ENCODE data around the gene PDE4D.

The PDE4D gene

DNA sequence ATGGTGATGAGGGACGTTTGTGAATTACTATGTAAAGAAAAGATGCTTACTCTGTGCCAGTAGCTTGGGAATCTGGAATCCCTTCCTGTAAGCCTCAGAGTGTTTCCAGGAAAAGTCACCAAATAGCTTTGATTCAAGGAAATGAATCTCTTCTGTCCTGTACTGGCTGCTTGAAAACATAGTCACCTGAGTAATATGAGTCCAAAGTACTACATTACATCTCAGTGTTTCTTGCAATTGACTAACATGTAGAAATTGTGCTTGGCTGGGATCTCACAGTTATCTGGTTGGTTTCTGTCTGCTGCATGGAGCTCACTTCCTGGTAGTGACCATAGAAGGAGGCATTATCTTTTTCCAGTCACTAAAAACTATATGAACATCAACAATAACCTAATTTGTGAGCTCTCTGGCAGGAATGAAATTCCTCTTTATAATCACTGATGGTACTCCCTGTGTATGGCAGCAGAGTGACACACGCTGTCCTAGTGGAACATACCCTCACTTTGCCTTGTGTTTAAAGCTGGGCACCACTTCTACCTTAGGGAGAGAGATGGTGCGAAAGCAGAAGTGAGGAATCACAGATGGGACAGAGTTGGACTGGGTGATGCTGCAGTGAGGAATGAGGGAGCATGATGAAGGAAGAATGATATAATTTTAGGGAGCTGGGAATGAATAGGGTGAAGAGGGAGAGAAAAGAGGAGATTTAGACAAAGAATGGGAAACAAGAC, 742.2 kb downstream of the PDE4D start:
- TF ChIP-seq, protein P1, sequence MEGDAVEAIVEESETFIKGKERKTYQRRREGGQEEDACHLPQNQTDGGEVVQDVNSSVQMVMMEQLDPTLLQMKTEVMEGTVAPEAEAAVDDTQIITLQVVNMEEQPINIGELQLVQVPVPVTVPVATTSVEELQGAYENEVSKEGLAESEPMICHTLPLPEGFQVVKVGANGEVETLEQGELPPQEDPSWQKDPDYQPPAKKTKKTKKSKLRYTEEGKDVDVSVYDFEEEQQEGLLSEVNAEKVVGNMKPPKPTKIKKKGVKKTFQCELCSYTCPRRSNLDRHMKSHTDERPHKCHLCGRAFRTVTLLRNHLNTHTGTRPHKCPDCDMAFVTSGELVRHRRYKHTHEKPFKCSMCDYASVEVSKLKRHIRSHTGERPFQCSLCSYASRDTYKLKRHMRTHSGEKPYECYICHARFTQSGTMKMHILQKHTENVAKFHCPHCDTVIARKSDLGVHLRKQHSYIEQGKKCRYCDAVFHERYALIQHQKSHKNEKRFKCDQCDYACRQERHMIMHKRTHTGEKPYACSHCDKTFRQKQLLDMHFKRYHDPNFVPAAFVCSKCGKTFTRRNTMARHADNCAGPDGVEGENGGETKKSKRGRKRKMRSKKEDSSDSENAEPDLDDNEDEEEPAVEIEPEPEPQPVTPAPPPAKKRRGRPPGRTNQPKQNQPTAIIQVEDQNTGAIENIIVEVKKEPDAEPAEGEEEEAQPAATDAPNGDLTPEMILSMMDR (conservative IDR thresholded peaks at IDR 0.05; ENCODE audit: low read depth, low read length), result no peak
- DNase-seq (ENCODE audit: low read depth), result peak; percentile 25
- H3K4me3 ChIP-seq (ENCODE audit: low read depth, low read length), result no peak overlapping the region

- TF ChIP-seq, protein P1 (conservative IDR thresholded peaks at IDR 0.05; ENCODE audit: low read depth, low read length), result no peak
- no peak for DNase-seq (ENCODE audit: low read depth)
- no peak overlapping the region for H3K4me3 ChIP-seq (ENCODE audit: low read depth, low read length)
Observed at GRCh38 chr5:59149827-59150226, 743.7 kb downstream of the PDE4D start.

DNA sequence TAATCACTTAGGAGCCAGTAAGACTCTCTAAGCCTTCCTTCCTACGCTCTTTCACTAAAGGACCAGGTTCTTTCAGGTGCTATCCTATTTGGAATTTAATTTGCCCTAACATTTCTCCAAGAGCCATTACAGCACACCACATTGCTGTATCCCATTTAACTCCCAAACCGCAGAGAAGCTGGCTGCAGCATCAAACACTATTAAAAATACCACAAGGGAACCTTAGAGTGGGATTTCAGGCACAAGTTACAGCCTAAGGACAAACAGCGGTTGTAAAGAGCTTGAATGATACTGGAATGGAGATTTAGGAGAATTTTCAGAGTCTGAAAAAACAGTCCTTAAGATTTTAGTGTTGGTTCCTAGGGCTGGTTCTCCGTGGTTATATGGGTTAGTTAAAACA, 744.3 kb downstream of the PDE4D start:
- TF ChIP-seq, protein P1 (conservative IDR thresholded peaks at IDR 0.05; ENCODE audit: low read depth, low read length), result no peak
- no peak for DNase-seq (ENCODE audit: low read depth)

DNA sequence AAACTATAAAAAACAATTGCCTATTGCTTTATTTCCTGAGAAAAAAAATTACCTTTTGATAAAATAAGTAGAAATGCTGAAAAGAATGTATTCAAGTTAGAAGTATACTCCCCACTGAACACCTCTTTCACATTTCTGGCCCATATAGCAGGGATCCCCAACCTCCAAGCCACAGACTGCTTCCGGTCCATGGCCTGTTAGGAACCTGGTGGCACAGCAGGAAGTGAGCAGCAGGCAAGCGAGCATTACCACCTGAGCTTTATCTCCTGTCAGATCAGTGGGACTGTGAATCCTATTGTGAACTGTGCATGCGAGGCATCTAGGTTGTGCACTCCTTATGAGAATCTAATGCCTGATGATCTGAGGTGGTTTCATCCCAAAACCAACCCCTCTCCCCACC, 746.8 kb downstream of the PDE4D start:
- no peak for DNase-seq (ENCODE audit: low read depth)
- TF ChIP-seq, protein P1 (conservative IDR thresholded peaks at IDR 0.05; ENCODE audit: low read depth, low read length), result no peak
- no peak overlapping the region for H3K4me3 ChIP-seq (ENCODE audit: low read depth, low read length)

More for the DNA sequence above, 744.3 kb downstream of the PDE4D start:
- no peak overlapping the region for H3K4me3 ChIP-seq (ENCODE audit: low read depth, low read length)

DNA sequence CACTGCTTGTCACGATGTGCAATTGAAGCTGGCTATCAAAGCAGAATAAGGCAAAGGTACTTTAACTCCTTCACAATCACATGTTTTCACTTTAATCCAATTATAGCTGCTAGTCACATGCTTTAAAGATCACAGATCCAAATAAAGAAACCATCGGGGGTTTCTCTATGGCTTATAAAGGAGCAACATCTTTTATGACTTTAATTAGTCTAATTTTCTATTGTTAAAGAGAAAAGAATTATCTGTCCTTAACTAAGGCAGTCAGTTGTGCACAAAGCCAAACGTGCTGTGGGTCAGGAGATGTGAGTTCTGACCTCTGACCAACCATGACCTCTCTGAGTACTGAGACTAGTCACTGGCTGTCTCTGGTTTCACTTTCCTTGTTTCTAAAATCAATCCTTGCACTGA, 749.6 kb downstream of the PDE4D start:
- H3K4me3 ChIP-seq (ENCODE audit: low read depth, low read length), result no peak overlapping the region

GRCh38 chr5:59142927-59143326, 750.6 kb downstream of the PDE4D start:
- TF ChIP-seq, protein P1 (conservative IDR thresholded peaks at IDR 0.05; ENCODE audit: low read depth, low read length), result no peak
- H3K4me3 ChIP-seq (ENCODE audit: low read depth, low read length), result no peak overlapping the region
- DNase-seq (ENCODE audit: low read depth), result no peak

More for the DNA sequence above, 749.6 kb downstream of the PDE4D start:
- peak; percentile 33 for DNase-seq (ENCODE audit: low read depth)
- TF ChIP-seq, protein P1 (conservative IDR thresholded peaks at IDR 0.05; ENCODE audit: low read depth, low read length), result no peak

DNA sequence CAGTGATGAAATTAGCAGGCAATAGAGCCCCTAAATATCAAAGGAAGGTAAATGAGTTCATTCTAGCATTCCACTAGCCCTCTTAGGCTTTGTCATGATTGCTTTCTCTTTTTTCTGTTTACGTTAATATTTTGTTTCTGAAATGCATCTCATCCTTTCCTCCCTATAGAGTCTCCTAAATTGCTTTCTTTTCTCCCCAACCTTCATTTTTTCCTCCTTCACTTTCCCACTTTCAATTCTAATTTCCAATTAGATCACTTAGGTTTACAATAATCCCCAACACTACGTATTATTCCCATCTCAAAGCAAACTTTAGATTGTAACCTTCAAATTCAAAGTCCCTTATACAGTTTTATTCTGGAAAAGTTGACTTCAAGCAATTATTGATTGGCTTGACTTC, 751.4 kb downstream of the PDE4D start:
- DNase-seq (ENCODE audit: low read depth), result no peak
- no peak overlapping the region for H3K4me3 ChIP-seq (ENCODE audit: low read depth, low read length)
- TF ChIP-seq, protein P1 (conservative IDR thresholded peaks at IDR 0.05; ENCODE audit: low read depth, low read length), result no peak
